ENCODE measurements around the gene LRRC1. TPM values are rescaled to one million over a fixed set of nuclear protein-coding genes. Genes with fewer than 3 reads are reported as not detected.

The LRRC1 gene
- total RNA-seq, 1 donor from 2014 or later = 36.2 TPM

DNA sequence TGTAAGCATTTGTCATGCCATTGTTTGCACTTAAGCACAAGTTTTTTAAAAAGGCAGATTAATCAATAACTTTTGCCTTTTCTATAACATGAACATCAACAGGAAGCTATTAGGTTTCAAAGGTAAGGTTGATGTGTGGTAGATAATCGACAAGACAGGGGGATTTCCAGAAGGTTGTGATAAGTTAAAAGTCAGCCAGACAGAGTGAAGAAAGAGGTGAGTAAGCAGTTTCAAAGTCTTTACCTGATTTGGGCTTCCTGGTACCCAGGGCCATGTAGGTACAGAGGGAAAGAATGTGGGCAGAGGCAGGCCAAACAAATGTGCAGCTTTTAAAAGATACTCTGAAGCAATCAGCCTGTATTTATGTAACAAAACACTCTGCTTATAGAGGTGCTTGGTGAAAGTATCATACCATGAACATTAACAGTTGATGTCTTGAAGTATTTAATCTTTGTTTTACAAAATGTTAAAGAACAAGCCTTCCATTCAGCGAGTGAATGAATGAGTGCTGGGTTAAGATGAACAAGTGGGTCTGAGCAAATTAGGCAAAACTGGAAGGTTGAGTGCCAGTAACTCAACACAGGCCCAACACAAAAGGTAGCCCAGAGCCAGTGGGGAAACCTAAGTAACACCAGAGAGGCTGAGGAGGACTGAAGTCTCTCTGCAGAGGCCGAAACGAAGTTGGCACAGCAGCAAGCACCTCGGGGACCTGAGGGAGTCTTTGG, 60.2 kb downstream of the LRRC1 start:
- Mint-ChIP-seq H3K27me3 (no peaks in the 10 kb centered on the region), H3K9me3 (ENCODE audit: low read depth) (peaks cover 3% of the 10 kb centered on the region), H3K4me3 (ENCODE audit: low read depth) (no peak overlapping the region), H3K36me3 (ENCODE audit: insufficient read depth) (peaks cover 13% of the 10 kb centered on the region), H3K27ac (peak overlapping the region; percentile 76), H3K4me1 (ENCODE audit: low read depth) (peaks cover 32% of the 10 kb centered on the region)
- no peak for DNase-seq (ENCODE audit: low spot score, unreplicated experiment)
- TF ChIP-seq, protein P1, sequence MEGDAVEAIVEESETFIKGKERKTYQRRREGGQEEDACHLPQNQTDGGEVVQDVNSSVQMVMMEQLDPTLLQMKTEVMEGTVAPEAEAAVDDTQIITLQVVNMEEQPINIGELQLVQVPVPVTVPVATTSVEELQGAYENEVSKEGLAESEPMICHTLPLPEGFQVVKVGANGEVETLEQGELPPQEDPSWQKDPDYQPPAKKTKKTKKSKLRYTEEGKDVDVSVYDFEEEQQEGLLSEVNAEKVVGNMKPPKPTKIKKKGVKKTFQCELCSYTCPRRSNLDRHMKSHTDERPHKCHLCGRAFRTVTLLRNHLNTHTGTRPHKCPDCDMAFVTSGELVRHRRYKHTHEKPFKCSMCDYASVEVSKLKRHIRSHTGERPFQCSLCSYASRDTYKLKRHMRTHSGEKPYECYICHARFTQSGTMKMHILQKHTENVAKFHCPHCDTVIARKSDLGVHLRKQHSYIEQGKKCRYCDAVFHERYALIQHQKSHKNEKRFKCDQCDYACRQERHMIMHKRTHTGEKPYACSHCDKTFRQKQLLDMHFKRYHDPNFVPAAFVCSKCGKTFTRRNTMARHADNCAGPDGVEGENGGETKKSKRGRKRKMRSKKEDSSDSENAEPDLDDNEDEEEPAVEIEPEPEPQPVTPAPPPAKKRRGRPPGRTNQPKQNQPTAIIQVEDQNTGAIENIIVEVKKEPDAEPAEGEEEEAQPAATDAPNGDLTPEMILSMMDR (IDR thresholded peaks at IDR 0.05; ENCODE audit: unreplicated experiment) = no peak

DNA sequence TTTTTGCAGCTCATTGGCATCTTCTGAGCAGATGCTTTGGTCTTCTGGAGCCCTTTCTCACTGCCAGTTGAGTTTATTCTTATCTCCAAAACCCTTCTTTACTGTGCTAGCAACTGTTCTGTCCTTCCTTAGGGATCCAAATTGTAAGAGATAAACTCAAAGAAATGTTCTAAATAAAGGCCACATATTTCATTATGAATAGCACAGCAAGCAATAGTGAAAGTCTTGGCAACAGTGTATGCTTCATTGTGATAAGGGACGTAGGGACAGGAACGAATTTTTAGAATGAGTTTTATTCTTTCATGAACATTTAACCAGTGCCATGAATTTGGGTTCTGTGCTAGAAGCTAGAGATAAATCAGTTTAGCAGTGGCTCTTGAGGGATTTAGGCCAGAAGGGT, 61.1 kb downstream of the LRRC1 start:
- Mint-ChIP-seq H3K27me3 (no peaks in the 10 kb centered on the region), H3K36me3 (ENCODE audit: insufficient read depth) (peaks cover 13% of the 10 kb centered on the region), H3K9me3 (ENCODE audit: low read depth) (peaks cover 3% of the 10 kb centered on the region), H3K4me1 (ENCODE audit: low read depth) (peaks cover 29% of the 10 kb centered on the region), H3K27ac (no peak overlapping the region), H3K4me3 (ENCODE audit: low read depth) (no peak overlapping the region)
- TF ChIP-seq, protein P1 (IDR thresholded peaks at IDR 0.05; ENCODE audit: unreplicated experiment) = no peak
- no peak for DNase-seq (ENCODE audit: low spot score, unreplicated experiment)

DNA sequence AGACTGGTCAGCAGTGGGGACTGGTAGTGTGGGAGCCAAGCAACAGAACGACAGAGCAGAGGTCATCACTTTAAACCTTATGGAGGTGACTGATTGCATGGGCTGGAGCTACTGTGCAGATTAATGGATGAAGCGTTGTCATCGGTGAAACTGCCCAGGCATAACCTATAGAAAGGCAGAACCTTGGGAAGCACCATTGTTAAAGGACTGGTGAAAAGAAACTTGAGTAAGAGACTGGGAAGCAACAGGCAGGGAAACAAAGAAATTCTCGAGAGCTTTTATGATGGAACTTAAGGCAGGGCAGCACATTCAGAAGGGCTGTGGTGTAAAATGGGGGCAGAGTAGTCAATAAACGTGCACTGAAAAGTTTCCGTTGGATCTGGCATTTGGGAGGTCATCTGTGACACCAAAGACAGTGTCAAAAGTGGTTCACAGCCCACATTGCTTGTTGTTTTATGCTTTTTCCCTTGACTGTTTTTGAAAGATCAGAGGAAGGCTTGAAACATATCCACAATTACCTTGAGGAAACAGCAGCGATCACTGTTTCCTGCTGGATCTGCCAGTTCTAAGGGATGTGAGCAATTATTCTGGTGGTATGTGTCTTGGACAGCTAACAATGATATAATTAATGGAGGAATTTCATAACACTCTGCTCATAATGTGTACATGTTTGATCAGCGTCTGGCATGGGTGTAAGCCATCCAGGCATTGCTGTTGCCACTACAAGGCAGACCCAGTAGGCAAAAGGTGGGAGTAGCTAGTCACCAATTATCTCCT, 62.7 kb downstream of the LRRC1 start:
- peaks cover 10% of the 10 kb centered on the region for H3K36me3 Mint-ChIP-seq (ENCODE audit: insufficient read depth)
- H3K9me3 Mint-ChIP-seq (ENCODE audit: low read depth) = no peaks in the 10 kb centered on the region
- no peak overlapping the region for H3K4me3 Mint-ChIP-seq (ENCODE audit: low read depth)
- TF ChIP-seq, protein P1 (IDR thresholded peaks at IDR 0.05; ENCODE audit: unreplicated experiment) = no peak
- H3K4me1 Mint-ChIP-seq (ENCODE audit: low read depth) = peaks cover 33% of the 10 kb centered on the region
- DNase-seq (ENCODE audit: low spot score, unreplicated experiment) = no peak
- no peaks in the 10 kb centered on the region for H3K27me3 Mint-ChIP-seq
- peak overlapping the region; percentile 4 for H3K27ac Mint-ChIP-seq

DNA sequence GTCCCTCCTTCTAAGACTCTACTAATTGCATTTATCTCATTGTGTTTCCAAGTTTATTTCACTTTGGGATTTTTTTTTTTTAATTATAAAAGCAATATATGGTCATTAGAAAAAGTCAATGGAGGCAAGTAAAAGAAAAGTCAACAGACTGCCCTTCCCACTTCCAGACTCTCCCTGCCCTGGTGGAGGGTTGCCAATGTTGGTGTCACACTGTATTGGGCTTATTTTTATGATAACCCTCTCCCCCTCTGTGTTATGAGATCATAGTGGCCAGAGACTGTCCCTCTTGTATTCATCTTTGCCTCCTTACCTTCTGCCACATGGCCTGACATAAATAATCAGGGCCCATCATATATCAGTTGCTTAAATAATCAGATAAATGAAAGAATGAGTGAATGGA, 63.4 kb downstream of the LRRC1 start:
- H3K27me3 Mint-ChIP-seq = no peaks in the 10 kb centered on the region
- no peak overlapping the region for H3K4me3 Mint-ChIP-seq (ENCODE audit: low read depth)
- peaks cover 33% of the 10 kb centered on the region for H3K4me1 Mint-ChIP-seq (ENCODE audit: low read depth)
- H3K27ac Mint-ChIP-seq = no peak overlapping the region
- H3K36me3 Mint-ChIP-seq (ENCODE audit: insufficient read depth) = peaks cover 10% of the 10 kb centered on the region
- H3K9me3 Mint-ChIP-seq (ENCODE audit: low read depth) = no peaks in the 10 kb centered on the region
- DNase-seq (ENCODE audit: low spot score, unreplicated experiment) = no peak
- TF ChIP-seq, protein P1 (IDR thresholded peaks at IDR 0.05; ENCODE audit: unreplicated experiment) = no peak

DNA sequence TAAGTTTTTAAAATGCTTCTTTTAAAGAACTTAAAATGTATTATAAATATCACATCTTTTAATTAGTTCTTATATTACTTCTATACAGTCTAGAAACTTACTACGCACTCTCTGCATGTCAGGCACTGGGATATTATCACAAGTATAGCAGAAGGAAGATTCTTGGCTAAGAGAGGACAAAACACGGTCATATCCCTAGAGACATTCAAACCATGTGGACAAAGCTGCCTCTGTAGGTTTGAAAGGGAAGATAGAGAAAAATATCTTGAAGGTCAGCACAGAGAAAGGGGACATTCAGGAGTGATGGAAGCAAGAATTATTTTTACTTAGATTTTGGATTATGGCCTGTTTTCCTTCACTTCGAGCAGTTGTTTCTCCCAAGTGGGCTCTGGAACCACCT, 64.1 kb downstream of the LRRC1 start:
- no peak overlapping the region for H3K27ac Mint-ChIP-seq
- H3K4me3 Mint-ChIP-seq (ENCODE audit: low read depth) = no peak overlapping the region
- no peak for DNase-seq (ENCODE audit: low spot score, unreplicated experiment)
- peaks cover 35% of the 10 kb centered on the region for H3K4me1 Mint-ChIP-seq (ENCODE audit: low read depth)
- no peaks in the 10 kb centered on the region for H3K9me3 Mint-ChIP-seq (ENCODE audit: low read depth)
- no peaks in the 10 kb centered on the region for H3K27me3 Mint-ChIP-seq
- H3K36me3 Mint-ChIP-seq (ENCODE audit: insufficient read depth) = peaks cover 8% of the 10 kb centered on the region
- TF ChIP-seq, protein P1 (IDR thresholded peaks at IDR 0.05; ENCODE audit: unreplicated experiment) = no peak

All from progenitor cell of endocrine pancreas (in vitro differentiated cells).